Inferior parietal cortex (tissue), 1 donor: ENCODE data around the gene CTNND2.
"Not testable (repeated sequence)": the region's sequence is repeated elsewhere in the genome, so short reads cannot be mapped to it uniquely, and the experiment has no call there.

Experiments
- DNase-seq: peaks from one replicate; pipeline ENCODE4 v3.0.0-alpha.2; 2016; ENCODE audit errors: extremely low spot score

CTNND2 gene

GRCh38 chr5:11468334-11469039, 435.8 kb downstream of the CTNND2 start:
- DNase-seq = no peak

GRCh38 chr5:11467588-11467987, 436.7 kb downstream of the CTNND2 start:
- no peak for DNase-seq

- no peak for DNase-seq
Observed at GRCh38 chr5:11459716-11460115, 444.5 kb downstream of the CTNND2 start.

- no peak for DNase-seq
Observed at GRCh38 chr5:11455505-11455904, 448.7 kb downstream of the CTNND2 start.

GRCh38 chr5:11452852-11453251, 451.4 kb downstream of the CTNND2 start:
- DNase-seq = no peak

GRCh38 chr5:11449966-11450365, 454.3 kb downstream of the CTNND2 start:
- no peak for DNase-seq

- no peak for DNase-seq
Observed at GRCh38 chr5:11449217-11449616, 455.0 kb downstream of the CTNND2 start.

GRCh38 chr5:11443831-11444230, 460.4 kb downstream of the CTNND2 start:
- no peak for DNase-seq

GRCh38 chr5:11432116-11432515, 472.1 kb downstream of the CTNND2 start:
- DNase-seq = no peak

GRCh38 chr5:11429254-11429653, 475.0 kb downstream of the CTNND2 start:
- no peak for DNase-seq

- no peak for DNase-seq
Observed at GRCh38 chr5:11427569-11427968, 476.7 kb downstream of the CTNND2 start.

GRCh38 chr5:11426442-11426841, 477.8 kb downstream of the CTNND2 start:
- no peak for DNase-seq

GRCh38 chr5:11422342-11422741, 481.9 kb downstream of the CTNND2 start:
- no peak for DNase-seq

- DNase-seq = no peak
Observed at GRCh38 chr5:11420969-11421368, 483.3 kb downstream of the CTNND2 start.

GRCh38 chr5:11415751-11416150, 488.5 kb downstream of the CTNND2 start:
- peak; percentile 37 for DNase-seq

- not testable (repeated sequence) for DNase-seq
Observed at GRCh38 chr5:11414732-11415131, 489.5 kb downstream of the CTNND2 start.

GRCh38 chr5:11411621-11412020, 492.6 kb downstream of the CTNND2 start:
- no peak for DNase-seq

GRCh38 chr5:11407556-11408145, 496.6 kb downstream of the CTNND2 start:
- DNase-seq = peak; percentile 52

GRCh38 chr5:11400316-11400715, 503.9 kb downstream of the CTNND2 start:
- DNase-seq = no peak

- DNase-seq = no peak
Observed at GRCh38 chr5:11398728-11399127, 505.5 kb downstream of the CTNND2 start.

GRCh38 chr5:11397549-11397948, 506.7 kb downstream of the CTNND2 start:
- no peak for DNase-seq

GRCh38 chr5:11396917-11397316, 507.3 kb downstream of the CTNND2 start:
- no peak for DNase-seq

GRCh38 chr5:11394933-11395332, 509.3 kb downstream of the CTNND2 start:
- no peak for DNase-seq
